ENCODE data around the gene ZNF710. TPM values are rescaled to one million over a fixed set of nuclear protein-coding genes. Genes with fewer than 3 reads are reported as not detected.

ZNF710 gene
- polyA plus RNA-seq, 1 of the 3 experiments (the other 2 are of a cell fraction): 2.7 TPM

DNA sequence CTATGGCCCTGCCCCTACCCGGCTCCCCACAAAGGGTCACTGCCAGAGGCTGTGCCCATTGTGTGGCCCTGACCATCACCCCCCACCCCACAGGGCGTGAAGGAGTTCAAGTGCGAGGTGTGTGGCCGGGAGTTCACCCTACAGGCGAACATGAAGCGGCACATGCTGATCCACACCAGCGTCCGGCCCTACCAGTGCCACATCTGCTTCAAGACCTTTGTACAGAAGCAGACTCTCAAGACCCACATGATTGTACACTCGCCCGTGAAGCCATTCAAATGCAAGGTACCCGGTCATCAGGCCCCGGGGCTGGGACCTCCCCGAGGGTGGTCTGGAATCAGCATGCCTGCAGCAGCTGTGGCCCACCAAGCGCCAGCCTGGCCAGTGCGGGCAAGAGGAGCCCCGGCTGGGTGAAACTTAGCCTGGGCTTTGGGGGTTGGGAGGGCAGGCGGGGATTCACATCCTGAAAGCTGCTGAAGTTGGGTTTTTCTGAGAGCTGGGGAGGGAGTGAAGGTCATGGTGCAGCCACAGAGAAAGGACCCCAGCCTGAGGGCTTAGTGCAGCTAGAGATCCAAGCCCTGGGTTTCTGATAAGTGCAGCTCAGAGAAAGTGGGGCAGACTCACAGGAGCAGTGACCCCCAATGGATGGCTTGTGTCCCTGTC is 72.0 kb downstream of the ZNF710 start (continued):
- TF ChIP-seq, protein P1, sequence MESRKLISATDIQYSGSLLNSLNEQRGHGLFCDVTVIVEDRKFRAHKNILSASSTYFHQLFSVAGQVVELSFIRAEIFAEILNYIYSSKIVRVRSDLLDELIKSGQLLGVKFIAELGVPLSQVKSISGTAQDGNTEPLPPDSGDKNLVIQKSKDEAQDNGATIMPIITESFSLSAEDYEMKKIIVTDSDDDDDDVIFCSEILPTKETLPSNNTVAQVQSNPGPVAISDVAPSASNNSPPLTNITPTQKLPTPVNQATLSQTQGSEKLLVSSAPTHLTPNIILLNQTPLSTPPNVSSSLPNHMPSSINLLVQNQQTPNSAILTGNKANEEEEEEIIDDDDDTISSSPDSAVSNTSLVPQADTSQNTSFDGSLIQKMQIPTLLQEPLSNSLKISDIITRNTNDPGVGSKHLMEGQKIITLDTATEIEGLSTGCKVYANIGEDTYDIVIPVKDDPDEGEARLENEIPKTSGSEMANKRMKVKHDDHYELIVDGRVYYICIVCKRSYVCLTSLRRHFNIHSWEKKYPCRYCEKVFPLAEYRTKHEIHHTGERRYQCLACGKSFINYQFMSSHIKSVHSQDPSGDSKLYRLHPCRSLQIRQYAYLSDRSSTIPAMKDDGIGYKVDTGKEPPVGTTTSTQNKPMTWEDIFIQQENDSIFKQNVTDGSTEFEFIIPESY (IDR thresholded peaks at IDR 0.05; ENCODE audit: borderline replicate concordance, low read depth): no peak
- TF ChIP-seq, protein P2, sequence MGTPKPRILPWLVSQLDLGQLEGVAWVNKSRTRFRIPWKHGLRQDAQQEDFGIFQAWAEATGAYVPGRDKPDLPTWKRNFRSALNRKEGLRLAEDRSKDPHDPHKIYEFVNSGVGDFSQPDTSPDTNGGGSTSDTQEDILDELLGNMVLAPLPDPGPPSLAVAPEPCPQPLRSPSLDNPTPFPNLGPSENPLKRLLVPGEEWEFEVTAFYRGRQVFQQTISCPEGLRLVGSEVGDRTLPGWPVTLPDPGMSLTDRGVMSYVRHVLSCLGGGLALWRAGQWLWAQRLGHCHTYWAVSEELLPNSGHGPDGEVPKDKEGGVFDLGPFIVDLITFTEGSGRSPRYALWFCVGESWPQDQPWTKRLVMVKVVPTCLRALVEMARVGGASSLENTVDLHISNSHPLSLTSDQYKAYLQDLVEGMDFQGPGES (IDR thresholded peaks at IDR 0.05; ENCODE audit: low read depth, low read length): no peak
- TF ChIP-seq GABPA (IDR thresholded peaks at IDR 0.05; ENCODE audit: low read depth) (no peak), RCOR1 (IDR thresholded peaks at IDR 0.05; ENCODE audit: low read length) (no peak), TEAD4 (IDR thresholded peaks at IDR 0.05; ENCODE audit: borderline replicate concordance, insufficient read depth) (no peak)
- TF ChIP-seq, protein P3, sequence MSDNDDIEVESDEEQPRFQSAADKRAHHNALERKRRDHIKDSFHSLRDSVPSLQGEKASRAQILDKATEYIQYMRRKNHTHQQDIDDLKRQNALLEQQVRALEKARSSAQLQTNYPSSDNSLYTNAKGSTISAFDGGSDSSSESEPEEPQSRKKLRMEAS (IDR thresholded peaks at IDR 0.05; ENCODE audit: low read depth): no peak
- TF ChIP-seq, protein P4, sequence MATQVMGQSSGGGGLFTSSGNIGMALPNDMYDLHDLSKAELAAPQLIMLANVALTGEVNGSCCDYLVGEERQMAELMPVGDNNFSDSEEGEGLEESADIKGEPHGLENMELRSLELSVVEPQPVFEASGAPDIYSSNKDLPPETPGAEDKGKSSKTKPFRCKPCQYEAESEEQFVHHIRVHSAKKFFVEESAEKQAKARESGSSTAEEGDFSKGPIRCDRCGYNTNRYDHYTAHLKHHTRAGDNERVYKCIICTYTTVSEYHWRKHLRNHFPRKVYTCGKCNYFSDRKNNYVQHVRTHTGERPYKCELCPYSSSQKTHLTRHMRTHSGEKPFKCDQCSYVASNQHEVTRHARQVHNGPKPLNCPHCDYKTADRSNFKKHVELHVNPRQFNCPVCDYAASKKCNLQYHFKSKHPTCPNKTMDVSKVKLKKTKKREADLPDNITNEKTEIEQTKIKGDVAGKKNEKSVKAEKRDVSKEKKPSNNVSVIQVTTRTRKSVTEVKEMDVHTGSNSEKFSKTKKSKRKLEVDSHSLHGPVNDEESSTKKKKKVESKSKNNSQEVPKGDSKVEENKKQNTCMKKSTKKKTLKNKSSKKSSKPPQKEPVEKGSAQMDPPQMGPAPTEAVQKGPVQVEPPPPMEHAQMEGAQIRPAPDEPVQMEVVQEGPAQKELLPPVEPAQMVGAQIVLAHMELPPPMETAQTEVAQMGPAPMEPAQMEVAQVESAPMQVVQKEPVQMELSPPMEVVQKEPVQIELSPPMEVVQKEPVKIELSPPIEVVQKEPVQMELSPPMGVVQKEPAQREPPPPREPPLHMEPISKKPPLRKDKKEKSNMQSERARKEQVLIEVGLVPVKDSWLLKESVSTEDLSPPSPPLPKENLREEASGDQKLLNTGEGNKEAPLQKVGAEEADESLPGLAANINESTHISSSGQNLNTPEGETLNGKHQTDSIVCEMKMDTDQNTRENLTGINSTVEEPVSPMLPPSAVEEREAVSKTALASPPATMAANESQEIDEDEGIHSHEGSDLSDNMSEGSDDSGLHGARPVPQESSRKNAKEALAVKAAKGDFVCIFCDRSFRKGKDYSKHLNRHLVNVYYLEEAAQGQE (IDR thresholded peaks at IDR 0.05; ENCODE audit: low read depth, low read length): no peak

DNA sequence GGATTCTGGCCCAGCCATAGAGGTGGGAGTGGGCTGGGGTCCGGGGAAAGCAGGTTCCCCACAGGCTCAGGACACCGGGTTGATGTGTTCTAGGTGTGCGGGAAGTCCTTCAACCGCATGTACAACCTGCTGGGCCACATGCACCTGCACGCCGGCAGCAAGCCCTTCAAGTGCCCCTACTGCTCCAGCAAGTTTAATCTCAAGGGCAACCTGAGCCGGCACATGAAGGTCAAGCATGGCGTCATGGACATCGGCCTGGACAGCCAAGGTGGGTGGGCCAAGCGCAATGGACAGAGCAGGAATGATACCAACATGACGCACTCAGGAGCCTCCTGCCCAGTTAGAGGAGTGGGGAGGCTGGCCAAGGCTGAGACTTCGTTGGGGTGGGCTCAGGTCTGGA is 72.9 kb downstream of the ZNF710 start:
- H3K4me2 ChIP-seq: no peak overlapping the region
- H3K36me3 ChIP-seq (replicated peaks in 1 of 2; ENCODE audit: control insufficient read depth in 1 of 2, insufficient read depth in 2 of 2, low read length in 1 of 2): peaks cover under 1 to 4% of the 10 kb centered on the region in 2 experiments
- H3F3A ChIP-seq (replicated peaks; ENCODE audit: insufficient read depth): no peaks in the 10 kb centered on the region
- no peaks in the 10 kb centered on the region for H3K9me3 ChIP-seq
- H2AFZ ChIP-seq (ENCODE audit: low read depth): no peak overlapping the region
- H3K79me2 ChIP-seq (ENCODE audit: insufficient read depth): no peaks in the 10 kb centered on the region
- DNase-seq: no peak
- H3K27ac ChIP-seq (ENCODE audit: low read depth in 2 of 2, low read length in 1 of 2): no peak overlapping the region
- H3K27me3 ChIP-seq (ENCODE audit: insufficient read depth): no peaks in the 10 kb centered on the region
- POLR2A ChIA-PET: no interaction called here
- H4K20me1 ChIP-seq (ENCODE audit: insufficient read depth): no peaks in the 10 kb centered on the region
- over 99% methylated on average over 12 of the region's 12 CpGs for WGBS (ENCODE audit: low lambda C conversion rate)
- H3K4me1 ChIP-seq (ENCODE audit: control insufficient read depth in 1 of 2, insufficient read depth in 2 of 2, low read depth in 1 of 2, low read length in 1 of 2): no peaks in the 10 kb centered on the region; a peak in 1 of 4 replicates
- no peaks in the 10 kb centered on the region for H3K9me2 ChIP-seq
- CTCF ChIA-PET: interaction anchor here (1.3 kb wide), 1 partner anchor 13 kb away, joined by 3 read pairs; no protein-coding TSS in a partner anchor
- TF ChIP-seq SIN3A (IDR thresholded peaks at IDR 0.05; ENCODE audit: borderline replicate concordance, low read depth, low read length) (no peak), FOXJ3 (CRISPR knock-in tag; IDR thresholded peaks at IDR 0.05) (no peak), GABPA (IDR thresholded peaks at IDR 0.05; ENCODE audit: low read depth) (no peak), RXRA (IDR thresholded peaks at IDR 0.05; ENCODE audit: borderline replicate concordance, low read depth) (no peak), POLR2AphosphoS5 (IDR thresholded peaks at IDR 0.05; ENCODE audit: low read depth, low read length) (no peak), GATA2 (CRISPR knock-in tag; IDR thresholded peaks at IDR 0.05) (no peak), RAD21 (IDR thresholded peaks at IDR 0.05; ENCODE audit: low read length) (no peak), SMC3 (IDR thresholded peaks at IDR 0.05; ENCODE audit: low read depth, low read length) (no peak), MEF2A (IDR thresholded peaks at IDR 0.05; ENCODE audit: borderline replicate concordance, low read depth) (no peak), FOXM1 (IDR thresholded peaks at IDR 0.05; ENCODE audit: low read depth) (no peak), TAF1 (IDR thresholded peaks at IDR 0.05; ENCODE audit: borderline replicate concordance, low read depth, low read length) (no peak), TEAD4 (IDR thresholded peaks at IDR 0.05; ENCODE audit: borderline replicate concordance, insufficient read depth) (no peak), TCF12 (IDR thresholded peaks at IDR 0.05) (no peak)
- TF ChIP-seq, protein P2 (IDR thresholded peaks at IDR 0.05; ENCODE audit: low read depth, low read length): no peak
- TF ChIP-seq, protein P5, sequence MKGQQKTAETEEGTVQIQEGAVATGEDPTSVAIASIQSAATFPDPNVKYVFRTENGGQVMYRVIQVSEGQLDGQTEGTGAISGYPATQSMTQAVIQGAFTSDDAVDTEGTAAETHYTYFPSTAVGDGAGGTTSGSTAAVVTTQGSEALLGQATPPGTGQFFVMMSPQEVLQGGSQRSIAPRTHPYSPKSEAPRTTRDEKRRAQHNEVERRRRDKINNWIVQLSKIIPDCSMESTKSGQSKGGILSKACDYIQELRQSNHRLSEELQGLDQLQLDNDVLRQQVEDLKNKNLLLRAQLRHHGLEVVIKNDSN (IDR thresholded peaks at IDR 0.05; ENCODE audit: borderline replicate concordance, low read depth): no peak
- no peak overlapping the region for H3K9ac ChIP-seq
- no peak overlapping the region for H3K4me3 ChIP-seq (ENCODE audit: low read depth in 2 of 2, low read length in 1 of 2)
